ENCODE data around the gene WASF3.
A peak's percentile ranks its signal among the peaks of the same experiment; 100 is the strongest.

Gene WASF3

DNA sequence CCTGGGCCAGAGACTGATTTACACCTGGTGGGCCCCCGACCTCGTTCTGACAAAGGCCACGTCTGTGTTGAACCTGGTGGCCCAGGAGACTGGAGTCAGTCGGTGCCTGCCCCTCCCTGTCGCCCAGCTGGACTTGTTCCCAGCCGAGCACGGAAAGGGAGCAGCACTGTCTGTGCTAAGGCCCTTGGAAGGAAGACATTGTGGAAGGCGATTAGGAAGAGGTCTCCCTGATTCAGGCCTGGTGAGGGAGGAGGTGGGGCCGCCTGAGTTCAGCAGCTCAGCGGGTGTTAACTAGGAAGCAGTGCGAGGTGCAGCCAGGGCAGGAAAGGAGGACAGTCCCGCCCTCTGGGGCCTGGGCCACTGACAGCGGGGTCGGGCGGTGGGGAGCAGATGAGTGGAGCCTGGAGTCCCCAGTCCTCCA, 138.4 kb downstream of the WASF3 start:
- H3K4me3 ChIP-seq (ENCODE audit: low read length): no peak overlapping the region

GRCh38 chr13:26697069-26697955, 139.8 kb downstream of the WASF3 start:
- H3K4me3 ChIP-seq (ENCODE audit: low read length): no peak overlapping the region
- TF ChIP-seq, protein P1, sequence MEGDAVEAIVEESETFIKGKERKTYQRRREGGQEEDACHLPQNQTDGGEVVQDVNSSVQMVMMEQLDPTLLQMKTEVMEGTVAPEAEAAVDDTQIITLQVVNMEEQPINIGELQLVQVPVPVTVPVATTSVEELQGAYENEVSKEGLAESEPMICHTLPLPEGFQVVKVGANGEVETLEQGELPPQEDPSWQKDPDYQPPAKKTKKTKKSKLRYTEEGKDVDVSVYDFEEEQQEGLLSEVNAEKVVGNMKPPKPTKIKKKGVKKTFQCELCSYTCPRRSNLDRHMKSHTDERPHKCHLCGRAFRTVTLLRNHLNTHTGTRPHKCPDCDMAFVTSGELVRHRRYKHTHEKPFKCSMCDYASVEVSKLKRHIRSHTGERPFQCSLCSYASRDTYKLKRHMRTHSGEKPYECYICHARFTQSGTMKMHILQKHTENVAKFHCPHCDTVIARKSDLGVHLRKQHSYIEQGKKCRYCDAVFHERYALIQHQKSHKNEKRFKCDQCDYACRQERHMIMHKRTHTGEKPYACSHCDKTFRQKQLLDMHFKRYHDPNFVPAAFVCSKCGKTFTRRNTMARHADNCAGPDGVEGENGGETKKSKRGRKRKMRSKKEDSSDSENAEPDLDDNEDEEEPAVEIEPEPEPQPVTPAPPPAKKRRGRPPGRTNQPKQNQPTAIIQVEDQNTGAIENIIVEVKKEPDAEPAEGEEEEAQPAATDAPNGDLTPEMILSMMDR (conservative IDR thresholded peaks at IDR 0.05; ENCODE audit: low read depth, low read length): no peak
- no peak for DNase-seq (ENCODE audit: low read depth)

More for the DNA sequence above, 138.4 kb downstream of the WASF3 start:
- TF ChIP-seq, protein P1 (conservative IDR thresholded peaks at IDR 0.05; ENCODE audit: low read depth, low read length): no peak
- DNase-seq (ENCODE audit: low read depth): no peak

GRCh38 chr13:26698392-26699196, 141.1 kb downstream of the WASF3 start:
- H3K4me3 ChIP-seq (ENCODE audit: low read length): peak overlapping the region; percentile 41
- peak; percentile 37 for DNase-seq (ENCODE audit: low read depth)
- TF ChIP-seq, protein P1 (conservative IDR thresholded peaks at IDR 0.05; ENCODE audit: low read depth, low read length): peak; percentile 93

GRCh38 chr13:26699197-26699490, 141.7 kb downstream of the WASF3 start:
- TF ChIP-seq, protein P1 (conservative IDR thresholded peaks at IDR 0.05; ENCODE audit: low read depth, low read length): no peak
- no peak for DNase-seq (ENCODE audit: low read depth)
- no peak overlapping the region for H3K4me3 ChIP-seq (ENCODE audit: low read length)

GRCh38 chr13:26705536-26705935, 148.1 kb downstream of the WASF3 start:
- no peak for DNase-seq (ENCODE audit: low read depth)
- TF ChIP-seq, protein P1 (conservative IDR thresholded peaks at IDR 0.05; ENCODE audit: low read depth, low read length): no peak
- H3K4me3 ChIP-seq (ENCODE audit: low read length): no peak overlapping the region

GRCh38 chr13:26706381-26706780, 148.9 kb downstream of the WASF3 start:
- H3K4me3 ChIP-seq (ENCODE audit: low read length): no peak overlapping the region
- TF ChIP-seq, protein P1 (conservative IDR thresholded peaks at IDR 0.05; ENCODE audit: low read depth, low read length): no peak
- DNase-seq (ENCODE audit: low read depth): no peak

Data from retinal pigment epithelial cell (primary cell).